Retinal pigment epithelial cell (primary cell): ENCODE measurements around the gene BCL2.

Experiments
- DNase-seq: peaks from one replicate; pipeline ENCODE4 v3.0.0-alpha.2; 2010; ENCODE audit warnings: low read depth
- H3K4me3 ChIP-seq: 2 replicates; pipeline ENCODE4 v1.5.1; 2011; ENCODE audit warnings: mild to moderate bottlenecking, low read length, control low read depth, moderate library complexity
- CTCF ChIP-seq: conservative IDR thresholded peaks from 2 replicates; pipeline ENCODE4 v1.5.1; 2011; ENCODE audit warnings: low read depth, low read length, control low read depth, inconsistent platforms

BCL2 gene

GRCh38 chr18:63344263-63344662 is 24.7 kb upstream of the BCL2 start:
- no peak for DNase-seq
- H3K4me3 ChIP-seq = no peak overlapping the region
- TF ChIP-seq CTCF = no peak

- TF ChIP-seq CTCF = peak; percentile 64
- no peak overlapping the region for H3K4me3 ChIP-seq
- no peak for DNase-seq
These were observed 22.6 kb upstream of the BCL2 start for GRCh38 chr18:63342206-63342605.

- peak; percentile 66 for TF ChIP-seq CTCF
- no peak for DNase-seq
- H3K4me3 ChIP-seq = no peak overlapping the region
These were observed 20.4 kb upstream of the BCL2 start for GRCh38 chr18:63339920-63340484.

GRCh38 chr18:63336366-63337099 is 17.0 kb upstream of the BCL2 start:
- DNase-seq = peak; percentile 85
- no peak for TF ChIP-seq CTCF
- no peak overlapping the region for H3K4me3 ChIP-seq

GRCh38 chr18:63331105-63331504 is 11.5 kb upstream of the BCL2 start:
- no peak for TF ChIP-seq CTCF
- H3K4me3 ChIP-seq = no peak overlapping the region
- DNase-seq = no peak

- no peak for TF ChIP-seq CTCF
These were observed 10.0 kb upstream of the BCL2 start for GRCh38 chr18:63329431-63330145.

GRCh38 chr18:63326011-63326410 is 6.4 kb upstream of the BCL2 start:
- DNase-seq = no peak
- no peak for TF ChIP-seq CTCF

More at GRCh38 chr18:63329431-63330145, 10.0 kb upstream of the BCL2 start:
- DNase-seq = no peak
- H3K4me3 ChIP-seq = no peak overlapping the region

More at GRCh38 chr18:63326011-63326410, 6.4 kb upstream of the BCL2 start:
- H3K4me3 ChIP-seq = no peak overlapping the region
